MV-4-11 (cell line): ENCODE measurements around the gene SLC49A4.

ENCODE experiments used
- DNase-seq: peaks from one replicate; lab custom pipeline; 2025; lab: John Stamatoyannopoulos, UW

The SLC49A4 gene

DNA sequence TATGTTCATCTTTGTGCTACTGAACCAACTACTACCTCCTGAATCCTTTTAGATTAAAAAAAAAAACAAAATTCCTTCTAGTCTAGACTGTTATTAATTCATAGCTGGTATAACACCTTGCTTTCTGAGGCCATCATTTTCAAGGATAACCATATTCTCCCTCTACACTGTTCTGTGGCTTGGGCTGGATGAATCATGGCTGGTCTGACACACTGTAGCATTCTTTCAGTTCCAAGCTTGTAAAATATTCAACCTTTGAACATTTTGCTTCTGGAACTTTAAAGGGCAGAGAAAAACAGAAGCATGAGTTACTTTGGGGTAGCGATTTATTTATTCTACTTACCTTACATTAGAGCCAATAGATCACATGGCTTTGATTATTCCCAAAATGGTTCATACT, 8.8 kb upstream of the SLC49A4 start:
- no peak for DNase-seq

- no peak for DNase-seq
Observed at GRCh38 chr3:122787872-122788271, 7.0 kb upstream of the SLC49A4 start.

- no peak for DNase-seq
Observed at GRCh38 chr3:122789585-122790273, 5.1 kb upstream of the SLC49A4 start.

DNA sequence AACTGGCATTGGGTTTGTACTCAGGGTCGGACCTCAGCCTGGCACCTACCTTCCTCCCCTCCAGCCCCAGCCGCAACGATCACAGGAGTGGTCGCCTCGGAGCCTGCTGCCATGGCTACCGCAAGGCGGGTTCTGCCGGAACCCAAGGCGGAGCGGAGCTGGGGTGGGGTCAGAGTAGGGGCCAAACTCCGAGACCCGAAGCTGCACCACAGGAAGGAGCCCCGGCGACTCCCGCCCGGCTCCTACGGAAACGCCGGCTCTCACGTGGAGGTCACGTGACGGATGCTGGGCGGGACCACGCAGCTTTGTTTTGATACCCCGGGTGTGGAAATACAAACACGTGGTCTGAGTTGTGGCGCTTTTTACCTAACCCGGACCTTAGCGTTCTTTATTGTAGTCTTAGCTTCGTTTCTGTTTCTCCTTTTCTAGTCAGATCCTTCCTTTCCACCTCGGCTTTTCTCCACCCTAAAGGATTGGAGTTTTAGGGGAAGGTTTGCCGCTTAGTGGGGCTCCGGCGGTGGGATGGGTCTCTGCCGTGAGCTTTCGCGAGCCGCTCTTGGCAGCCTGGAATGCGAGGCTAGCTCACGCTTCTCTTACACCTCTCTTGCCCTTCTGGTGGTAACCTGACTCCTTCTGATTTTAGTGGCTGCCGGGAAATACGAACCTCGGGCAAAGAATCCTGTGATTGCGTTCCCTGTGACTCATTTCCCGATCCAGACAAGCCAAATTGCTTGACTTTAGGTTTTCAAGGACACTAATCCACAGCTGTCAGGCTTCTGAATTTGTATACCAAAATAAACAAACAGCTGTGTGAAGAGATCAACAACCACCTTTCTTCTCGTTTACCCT, 1.1 kb upstream of the SLC49A4 start, which contains the start of gene HSPBAP1:
HSPBAP1 (minus strand) TSS at position 264 of the 849 bp plus-strand sequence; CDS start at position 113, 151 bp downstream.
- no peak for DNase-seq

DNA sequence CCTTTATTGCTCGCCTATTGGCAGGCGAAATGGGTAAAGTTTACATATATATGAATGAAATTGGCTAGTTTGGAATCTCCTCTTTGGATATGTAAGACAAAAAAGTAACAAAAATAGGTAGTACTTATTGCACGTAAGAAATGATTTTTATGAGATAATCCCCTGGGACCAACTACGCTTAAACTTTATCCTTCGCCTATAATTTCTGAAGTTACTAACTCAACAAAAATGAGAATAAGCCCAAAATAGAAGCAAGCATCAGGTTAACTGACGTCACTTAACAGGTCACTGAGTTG, 438 bp upstream of the SLC49A4 start:
- no peak for DNase-seq

DNA sequence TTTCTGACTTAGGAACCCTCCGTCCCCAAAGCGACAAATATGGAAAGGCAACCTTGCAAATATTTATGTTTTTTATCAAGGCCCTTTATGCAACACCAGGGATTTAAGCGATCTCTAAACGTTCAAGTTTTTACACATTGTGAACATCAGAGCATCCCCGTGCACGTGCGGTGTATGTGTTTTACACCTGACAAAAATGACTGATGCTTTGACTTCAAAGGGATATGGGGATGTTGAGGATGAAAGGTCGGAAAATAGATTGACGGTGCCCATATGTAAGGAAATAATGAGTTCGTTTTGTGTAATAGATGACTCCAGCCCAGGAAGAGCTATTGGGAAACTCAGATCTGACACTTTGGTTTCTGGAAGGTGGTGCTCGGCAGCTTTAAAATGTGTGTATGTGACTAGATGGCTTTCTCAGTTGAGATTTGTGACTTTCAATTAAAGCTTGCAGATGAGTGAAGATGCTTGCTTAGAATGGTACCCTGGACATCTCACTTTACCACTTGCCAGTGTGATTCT, 866 bp downstream of the SLC49A4 start:
- no peak for DNase-seq

GRCh38 chr3:122797291-122797690, 2.4 kb downstream of the SLC49A4 start:
- no peak for DNase-seq

DNA sequence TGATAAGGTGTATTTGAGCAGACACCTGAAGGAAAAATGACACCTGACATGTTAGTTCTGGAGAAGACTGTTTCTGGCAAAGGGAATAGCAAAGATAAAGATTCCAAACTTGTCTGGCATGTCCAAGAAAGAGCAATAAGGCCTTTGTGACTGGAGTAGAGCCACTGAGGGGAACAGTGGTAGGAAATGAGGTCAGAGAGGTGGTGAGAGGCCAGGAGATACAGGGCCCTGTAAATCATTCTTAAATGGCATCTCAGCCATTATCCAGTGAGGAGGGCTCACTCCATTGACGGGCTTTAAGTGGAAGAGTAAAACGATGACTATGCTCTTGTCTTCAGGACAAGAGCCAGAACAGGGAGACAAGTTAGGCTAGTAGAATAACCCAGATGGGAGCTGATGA, 4.5 kb downstream of the SLC49A4 start:
- DNase-seq: no peak

DNA sequence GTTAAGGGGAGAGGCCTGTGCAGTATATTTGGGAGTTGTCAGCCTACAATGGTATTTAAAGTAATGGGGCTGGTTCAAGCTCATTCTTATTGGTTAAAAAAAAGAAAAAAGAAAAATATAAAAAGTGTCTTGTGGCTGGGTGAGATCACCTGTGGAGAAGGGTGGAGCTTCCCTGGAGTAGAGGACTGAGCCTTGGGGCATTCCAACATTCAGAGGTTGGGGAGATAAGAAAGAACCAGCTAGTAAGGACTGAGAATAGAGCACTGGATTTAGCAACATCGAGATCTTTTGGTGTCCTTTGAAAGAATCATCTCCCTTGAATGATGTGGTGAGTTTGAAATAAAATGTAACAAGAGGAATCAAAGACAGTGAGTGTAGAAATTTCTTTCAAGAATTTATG, 5.2 kb downstream of the SLC49A4 start:
- no peak for DNase-seq

DNA sequence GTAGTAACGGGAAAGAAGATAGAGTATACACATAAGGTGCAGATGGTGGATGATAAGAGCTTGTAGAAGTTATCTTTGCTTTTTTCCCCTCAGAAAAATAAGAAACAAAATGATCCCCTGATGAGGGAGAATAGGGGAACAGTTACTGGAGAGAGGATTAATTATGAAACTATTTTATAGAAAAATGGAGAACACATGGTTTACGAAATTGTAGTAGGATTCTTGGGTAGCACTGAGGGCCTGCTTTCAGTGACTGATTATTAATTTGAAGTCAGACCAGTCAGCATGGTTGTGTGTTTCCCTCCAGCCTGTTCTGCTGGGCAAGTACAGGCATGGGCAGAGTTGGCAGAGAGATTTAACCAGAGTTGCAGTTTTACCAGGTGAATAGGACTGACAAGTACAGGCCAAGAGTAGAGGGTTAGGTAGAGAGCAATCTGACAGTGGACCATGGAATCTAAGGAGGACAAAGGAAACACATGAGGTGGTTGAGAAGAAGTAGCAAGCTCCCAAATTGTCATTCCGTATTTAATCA, 5.9 kb downstream of the SLC49A4 start:
- DNase-seq: no peak

- no peak for DNase-seq
Observed at GRCh38 chr3:122802323-122802722, 7.5 kb downstream of the SLC49A4 start.

DNA sequence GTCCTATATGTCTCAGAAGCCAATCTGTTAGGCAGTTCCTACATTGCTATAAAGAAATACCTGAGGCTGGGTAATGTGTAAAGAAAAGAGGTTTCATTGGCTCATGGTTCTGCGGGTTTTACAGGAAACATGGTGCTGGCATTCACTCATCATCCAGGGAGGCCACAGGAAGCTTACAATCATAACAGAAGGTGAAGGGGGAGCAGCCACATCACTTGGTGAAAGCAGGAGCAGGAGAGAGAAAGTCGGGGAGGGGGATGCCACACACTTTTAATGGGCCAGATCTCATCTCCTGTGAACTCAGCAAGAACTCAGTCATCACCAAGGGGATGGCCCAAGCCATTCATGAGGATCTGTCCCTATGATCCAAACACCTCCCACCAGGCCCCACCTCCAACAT, 9.1 kb downstream of the SLC49A4 start:
- DNase-seq: no peak

- DNase-seq: no peak
Observed at GRCh38 chr3:122810734-122811133, 15.9 kb downstream of the SLC49A4 start.

DNA sequence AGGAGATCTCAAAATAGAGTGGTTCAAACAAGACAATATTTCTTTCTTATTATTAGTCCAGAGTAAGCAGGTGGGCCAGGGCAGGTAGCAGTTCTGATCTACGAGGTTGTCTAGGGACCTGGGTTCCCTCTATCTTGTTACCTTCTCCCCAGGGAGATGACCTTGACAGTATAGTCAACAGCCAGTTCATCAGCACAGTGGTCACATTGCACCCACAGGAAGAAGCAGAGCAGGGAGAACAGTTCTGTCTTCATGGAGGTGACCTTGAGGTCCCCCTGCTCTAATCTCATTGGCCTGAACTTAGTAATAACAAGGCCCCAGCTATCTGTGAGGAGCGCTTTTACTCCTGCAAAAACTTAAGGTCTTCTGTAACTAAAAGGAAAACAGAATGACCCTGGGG, 21.7 kb downstream of the SLC49A4 start:
- no peak for DNase-seq

DNA sequence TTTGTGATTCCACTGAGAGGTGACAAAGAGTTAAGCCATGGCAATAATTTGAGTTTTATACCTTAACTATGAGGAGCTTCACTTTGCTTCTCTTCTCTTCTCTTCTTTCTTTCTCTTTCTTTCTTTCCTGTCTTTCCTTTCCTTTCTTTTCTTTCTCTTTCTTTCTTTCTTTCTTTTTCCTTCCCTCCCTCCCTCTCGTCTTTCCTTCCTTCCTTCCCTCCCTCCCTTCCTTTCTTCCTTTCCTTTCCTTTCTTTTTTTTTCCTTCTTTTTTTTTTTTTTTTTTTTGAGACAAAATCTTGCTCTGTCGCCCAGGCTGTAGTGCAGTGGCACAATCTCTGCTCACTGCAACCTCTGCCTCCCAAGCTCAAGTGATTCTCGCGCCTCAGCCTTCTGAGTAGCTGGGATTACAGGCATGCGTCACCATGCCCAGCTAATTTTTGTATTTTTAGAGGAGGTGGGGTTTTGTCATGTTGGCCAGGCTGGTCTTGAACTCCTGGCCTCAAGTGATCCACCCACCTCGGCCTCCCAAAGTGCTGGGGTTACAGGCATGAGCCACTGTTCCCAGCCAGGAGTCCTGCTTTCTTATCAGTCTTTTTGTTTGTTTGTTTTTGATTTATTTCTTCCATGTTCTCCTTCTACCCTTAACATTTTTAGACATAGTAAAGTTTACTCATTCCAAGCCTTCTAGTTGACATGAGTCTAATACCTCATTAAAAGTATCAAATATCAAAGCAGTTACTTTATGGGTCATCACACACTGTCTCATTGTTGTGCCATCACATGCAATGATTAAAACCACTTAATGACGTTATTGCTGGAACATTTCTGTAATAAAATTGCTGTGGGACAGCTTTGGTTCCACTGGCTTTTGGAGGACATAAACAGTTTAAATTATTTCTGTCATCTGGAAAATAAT, 29.9 kb downstream of the SLC49A4 start:
- no peak for DNase-seq

- peak; percentile 81 for DNase-seq
Observed at GRCh38 chr3:122825460-122825859, 30.6 kb downstream of the SLC49A4 start.

DNA sequence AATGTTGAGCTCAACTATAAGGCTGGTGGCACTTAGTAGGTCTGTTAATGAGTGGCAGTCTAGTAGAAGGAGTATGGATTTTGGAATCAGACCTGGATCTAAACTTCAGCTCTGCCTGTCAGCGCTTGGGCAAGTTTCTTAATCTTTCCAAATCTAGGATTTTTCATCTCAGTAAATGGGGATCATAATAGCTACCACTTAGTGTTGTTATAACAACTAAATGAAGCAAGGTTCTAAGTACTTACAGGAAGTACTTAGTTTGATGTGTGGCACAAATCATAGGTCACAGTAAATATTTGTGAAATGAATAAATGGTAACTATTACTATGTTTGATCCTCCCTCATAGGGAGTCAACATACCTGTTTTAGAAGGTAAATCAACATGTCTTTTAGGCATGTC, 31.4 kb downstream of the SLC49A4 start:
- no peak for DNase-seq

DNA sequence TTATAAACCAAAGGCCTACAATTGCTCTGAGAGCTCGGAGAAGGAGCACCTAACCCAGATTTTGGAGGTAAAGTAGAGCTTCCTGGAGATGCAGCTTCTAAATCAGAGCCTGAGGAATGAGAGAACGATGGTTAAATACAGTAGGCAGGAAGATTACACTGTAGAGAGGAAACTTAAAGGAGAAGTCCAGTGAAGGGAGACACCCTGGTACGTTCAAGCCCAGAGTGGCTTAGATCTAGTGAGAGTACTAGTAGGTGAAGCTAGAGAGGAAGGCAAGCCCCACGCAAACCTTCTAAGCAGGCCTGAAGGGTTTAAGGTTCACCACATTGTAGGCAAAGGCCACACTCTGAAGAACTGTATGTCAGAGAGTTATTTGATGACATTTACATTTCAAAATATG, 33.4 kb downstream of the SLC49A4 start:
- no peak for DNase-seq

- DNase-seq: no peak
Observed at GRCh38 chr3:122835590-122835989, 40.7 kb downstream of the SLC49A4 start.

DNA sequence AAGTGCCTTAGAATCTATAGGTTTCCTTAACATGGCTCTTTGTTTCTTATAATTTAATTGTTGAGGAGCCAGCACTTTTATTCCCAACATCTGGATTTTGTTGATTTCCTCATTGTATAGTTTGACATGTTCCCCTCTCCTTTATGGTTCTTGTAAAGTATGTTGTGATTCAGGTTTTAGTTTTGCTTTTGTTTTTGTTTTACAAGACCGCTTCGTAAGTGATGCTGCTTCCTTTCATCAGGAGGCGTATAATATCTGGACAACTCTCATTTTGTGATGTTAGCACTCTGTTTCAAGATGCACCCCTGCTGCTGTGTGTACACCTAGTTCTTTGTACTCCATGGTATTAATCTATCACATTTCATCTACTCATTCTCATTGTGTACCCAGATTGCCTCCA, 48.7 kb downstream of the SLC49A4 start:
- no peak for DNase-seq

DNA sequence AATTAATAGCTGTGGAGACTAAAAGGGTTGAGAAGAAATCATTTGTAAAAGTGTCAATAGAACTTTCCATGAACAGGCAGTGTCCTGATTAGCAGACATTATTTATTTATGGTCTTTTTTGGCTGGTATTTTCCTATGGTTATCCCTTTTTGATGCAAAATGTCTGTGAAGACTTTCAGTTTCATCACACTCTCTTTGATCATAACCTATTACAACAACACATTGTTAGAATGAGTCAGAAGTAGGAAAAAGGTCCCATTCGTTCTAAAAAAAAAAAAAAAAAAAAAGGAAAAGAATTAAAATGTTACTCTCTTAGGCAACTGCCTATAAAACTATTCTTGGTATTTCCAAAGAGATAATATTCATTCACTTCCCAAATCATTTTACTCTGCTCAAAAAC, 62.1 kb downstream of the SLC49A4 start:
- DNase-seq: peak; percentile 20

DNA sequence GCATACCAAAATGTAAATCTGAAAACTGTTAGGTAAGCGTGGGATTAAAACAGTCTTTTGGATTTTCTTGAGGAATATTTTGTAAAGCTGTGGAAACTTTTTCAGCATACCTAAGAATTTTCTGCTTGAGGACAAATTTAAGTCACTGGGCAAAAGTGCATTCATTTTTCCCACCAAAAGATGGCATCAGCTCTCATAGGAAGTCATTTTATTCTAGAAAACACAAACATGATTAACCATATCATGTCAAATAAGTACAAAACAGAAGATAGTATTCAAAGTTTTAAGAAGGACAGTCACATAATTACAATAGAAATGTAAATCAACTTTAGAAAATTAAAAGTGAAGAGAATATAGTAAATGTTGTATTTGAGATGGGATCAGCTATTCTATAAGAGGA, 63.5 kb downstream of the SLC49A4 start:
- DNase-seq: peak; percentile 17
